Right lobe of liver (tissue), 4 donors: ENCODE results near the gene NPHS1.

Source experiments
- POLR2A ChIP-seq: fragments of 450-650 bp; IDR thresholded peaks from one replicate; pipeline ENCODE4 v1.6.1; 2017; ENCODE audit warnings: antibody characterized with exemption, mild to moderate bottlenecking
- TF ChIP-seq, protein P1 (sequence below), 4 donors: fragments of 200-600 bp in 3 of 4; fragments of 450-650 bp in 1 of 4; IDR thresholded peaks; one replicate each; pipeline versions ENCODE4 v1.5.1 to v1.8.0; 2016 to 2022; ENCODE audit warnings: antibody characterized with exemption in 4 of 4, mild to moderate bottlenecking in 2 of 4
- donor health status: DM: no; HTN: no; CAD: no.
- donor health status: DM: no; HTN: no; CAD: no.
- donor health status: DM: no; HTN: yes; CAD: no.

DNA sequence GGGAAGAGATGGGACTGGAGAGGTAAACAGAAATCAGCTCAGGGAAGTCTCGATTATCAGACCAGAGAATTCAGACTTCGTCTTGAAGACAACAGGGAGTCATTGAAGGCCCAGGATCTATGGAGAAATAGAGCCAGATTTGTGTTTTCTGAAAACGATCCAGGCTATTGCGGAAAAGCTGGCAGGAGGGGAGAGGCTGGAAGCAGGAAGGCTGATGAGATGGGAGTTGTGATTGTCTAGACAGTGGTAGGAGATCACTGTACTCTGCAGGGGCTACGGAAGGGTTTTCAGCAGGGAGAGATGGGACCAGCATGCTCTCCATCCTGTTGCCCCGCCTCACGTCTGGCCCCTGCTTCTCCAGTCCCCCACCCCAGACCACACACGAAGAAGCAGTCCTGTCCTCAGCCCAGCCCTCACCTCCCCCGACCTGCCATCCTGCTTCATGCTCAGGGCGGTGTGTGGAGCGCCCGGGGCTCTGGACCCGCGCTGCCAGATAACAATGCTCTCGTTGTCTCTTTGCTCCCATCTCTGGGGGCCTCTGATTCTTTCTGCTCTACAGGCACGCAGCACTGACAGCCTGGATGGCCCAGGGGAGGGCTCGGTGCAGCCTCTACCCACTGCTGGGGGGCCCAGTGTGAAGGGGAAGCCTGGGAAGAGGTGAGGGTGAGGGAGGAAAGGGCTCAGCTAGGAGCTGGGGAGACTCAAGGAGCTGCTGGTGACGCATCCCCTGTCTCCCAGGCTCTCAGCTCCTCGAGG lies 75.0 kb downstream of the NPHS1 start:
- no peak for TF ChIP-seq POLR2A
- TF ChIP-seq, protein P1, sequence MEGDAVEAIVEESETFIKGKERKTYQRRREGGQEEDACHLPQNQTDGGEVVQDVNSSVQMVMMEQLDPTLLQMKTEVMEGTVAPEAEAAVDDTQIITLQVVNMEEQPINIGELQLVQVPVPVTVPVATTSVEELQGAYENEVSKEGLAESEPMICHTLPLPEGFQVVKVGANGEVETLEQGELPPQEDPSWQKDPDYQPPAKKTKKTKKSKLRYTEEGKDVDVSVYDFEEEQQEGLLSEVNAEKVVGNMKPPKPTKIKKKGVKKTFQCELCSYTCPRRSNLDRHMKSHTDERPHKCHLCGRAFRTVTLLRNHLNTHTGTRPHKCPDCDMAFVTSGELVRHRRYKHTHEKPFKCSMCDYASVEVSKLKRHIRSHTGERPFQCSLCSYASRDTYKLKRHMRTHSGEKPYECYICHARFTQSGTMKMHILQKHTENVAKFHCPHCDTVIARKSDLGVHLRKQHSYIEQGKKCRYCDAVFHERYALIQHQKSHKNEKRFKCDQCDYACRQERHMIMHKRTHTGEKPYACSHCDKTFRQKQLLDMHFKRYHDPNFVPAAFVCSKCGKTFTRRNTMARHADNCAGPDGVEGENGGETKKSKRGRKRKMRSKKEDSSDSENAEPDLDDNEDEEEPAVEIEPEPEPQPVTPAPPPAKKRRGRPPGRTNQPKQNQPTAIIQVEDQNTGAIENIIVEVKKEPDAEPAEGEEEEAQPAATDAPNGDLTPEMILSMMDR (IDR thresholded peaks at IDR 0.05) = no peak
